PFSK-1 (cell line): ENCODE measurements around the gene PTPRO.

Source experiments
- FOXP2 ChIP-seq: optimal IDR thresholded peaks from 2 replicates; pipeline ENCODE3; 2011; ENCODE audit warnings: borderline replicate concordance, control low read depth, inconsistent platforms; ENCODE audit not compliant: insufficient read depth; ENCODE audit errors: extremely low read length, extremely low read depth
- POLR2AphosphoS5 ChIP-seq: IDR thresholded peaks from 2 replicates; pipeline ENCODE4 v1.6.1; 2012; ENCODE audit warnings: low read depth, mild to moderate bottlenecking, control low read depth, low read length, moderate library complexity
- SIN3A ChIP-seq: IDR thresholded peaks from 2 replicates; pipeline ENCODE4 v1.6.1; 2012; ENCODE audit warnings: mild to moderate bottlenecking, low read length, moderate library complexity, borderline replicate concordance; ENCODE audit not compliant: insufficient read depth
- TAF1 ChIP-seq: IDR thresholded peaks from 2 replicates; pipeline ENCODE4 v1.6.1; 2012; ENCODE audit warnings: low read length, control low read depth, borderline replicate concordance; ENCODE audit not compliant: insufficient read depth
- TF ChIP-seq, protein P1 (sequence below), 2 experiments: IDR thresholded peaks; 2 replicates each; pipeline versions ENCODE4 v1.6.1 to v1.8.0; 2011 to 2012; ENCODE audit warnings: low read depth in 2 of 2, low read length in 2 of 2, control low read depth in 1 of 2, inconsistent platforms in 1 of 2, mild to moderate bottlenecking in 1 of 2, moderate library complexity in 1 of 2; ENCODE audit not compliant: insufficient read depth in 1 of 2

DNA sequence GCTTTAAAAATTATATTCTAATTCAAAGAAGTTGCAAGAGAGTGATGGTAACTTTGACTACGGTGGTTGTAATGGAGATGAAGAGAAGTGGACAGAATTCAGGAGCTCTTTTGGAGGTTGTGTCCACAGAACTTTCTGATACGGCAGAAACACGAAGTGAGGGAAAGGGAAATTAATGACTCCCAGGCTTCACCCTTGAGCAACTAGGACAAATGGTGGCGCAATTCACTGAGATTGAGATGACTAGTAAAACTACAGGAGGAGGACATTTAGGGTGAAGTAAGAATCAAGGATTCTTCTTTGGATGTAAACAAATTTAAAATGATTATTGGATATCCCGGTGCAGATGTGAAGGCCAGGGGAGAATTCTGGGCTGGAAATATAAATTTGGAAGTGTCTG is 212.6 kb downstream of the PTPRO start:
- TF ChIP-seq POLR2AphosphoS5 (no peak), SIN3A (no peak), TAF1 (no peak), FOXP2 (no peak)
- TF ChIP-seq, protein P1, sequence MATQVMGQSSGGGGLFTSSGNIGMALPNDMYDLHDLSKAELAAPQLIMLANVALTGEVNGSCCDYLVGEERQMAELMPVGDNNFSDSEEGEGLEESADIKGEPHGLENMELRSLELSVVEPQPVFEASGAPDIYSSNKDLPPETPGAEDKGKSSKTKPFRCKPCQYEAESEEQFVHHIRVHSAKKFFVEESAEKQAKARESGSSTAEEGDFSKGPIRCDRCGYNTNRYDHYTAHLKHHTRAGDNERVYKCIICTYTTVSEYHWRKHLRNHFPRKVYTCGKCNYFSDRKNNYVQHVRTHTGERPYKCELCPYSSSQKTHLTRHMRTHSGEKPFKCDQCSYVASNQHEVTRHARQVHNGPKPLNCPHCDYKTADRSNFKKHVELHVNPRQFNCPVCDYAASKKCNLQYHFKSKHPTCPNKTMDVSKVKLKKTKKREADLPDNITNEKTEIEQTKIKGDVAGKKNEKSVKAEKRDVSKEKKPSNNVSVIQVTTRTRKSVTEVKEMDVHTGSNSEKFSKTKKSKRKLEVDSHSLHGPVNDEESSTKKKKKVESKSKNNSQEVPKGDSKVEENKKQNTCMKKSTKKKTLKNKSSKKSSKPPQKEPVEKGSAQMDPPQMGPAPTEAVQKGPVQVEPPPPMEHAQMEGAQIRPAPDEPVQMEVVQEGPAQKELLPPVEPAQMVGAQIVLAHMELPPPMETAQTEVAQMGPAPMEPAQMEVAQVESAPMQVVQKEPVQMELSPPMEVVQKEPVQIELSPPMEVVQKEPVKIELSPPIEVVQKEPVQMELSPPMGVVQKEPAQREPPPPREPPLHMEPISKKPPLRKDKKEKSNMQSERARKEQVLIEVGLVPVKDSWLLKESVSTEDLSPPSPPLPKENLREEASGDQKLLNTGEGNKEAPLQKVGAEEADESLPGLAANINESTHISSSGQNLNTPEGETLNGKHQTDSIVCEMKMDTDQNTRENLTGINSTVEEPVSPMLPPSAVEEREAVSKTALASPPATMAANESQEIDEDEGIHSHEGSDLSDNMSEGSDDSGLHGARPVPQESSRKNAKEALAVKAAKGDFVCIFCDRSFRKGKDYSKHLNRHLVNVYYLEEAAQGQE (IDR thresholded peaks at IDR 0.05; ENCODE audit: insufficient read depth in 1 of 2, low read depth in 2 of 2, low read length in 2 of 2) = no peak
